Effector memory CD4-positive, alpha-beta T cell (primary cell): ENCODE data around the gene TTC22.

ENCODE experiments used
- DNase-seq, 3 donors: peaks; one replicate each; pipeline ENCODE4 v3.0.0-alpha.2; 2020
- H3K27ac ChIP-seq: 2 replicates; pipeline ENCODE4 v1.7.0; 2013; ENCODE audit warnings: mild to moderate bottlenecking, low read length, moderate library complexity; ENCODE audit not compliant: insufficient read depth, poor library complexity, severe bottlenecking
- H3K27me3 ChIP-seq: replicated peaks from 2 replicates; pipeline ENCODE4 v1.7.0; 2013; ENCODE audit warnings: mild to moderate bottlenecking, low read length; ENCODE audit not compliant: insufficient read depth, control insufficient read depth, poor library complexity, severe bottlenecking
- H3K36me3 ChIP-seq: 2 replicates; pipeline ENCODE4 v1.7.0; 2013; ENCODE audit warnings: mild to moderate bottlenecking, low read length, moderate library complexity; ENCODE audit not compliant: control insufficient read depth, insufficient read depth
- H3K4me1 ChIP-seq: 2 replicates; pipeline ENCODE4 v1.7.0; 2013; ENCODE audit warnings: low read length, mild to moderate bottlenecking; ENCODE audit not compliant: control insufficient read depth, insufficient read depth, poor library complexity, severe bottlenecking
- H3K4me3 ChIP-seq: 2 replicates; pipeline ENCODE4 v1.7.0; 2013; ENCODE audit warnings: low read length, low read depth, mild to moderate bottlenecking; ENCODE audit not compliant: insufficient read depth, poor library complexity, severe bottlenecking
- H3K9me3 ChIP-seq: 2 replicates; pipeline ENCODE4 v1.7.0; 2013; ENCODE audit warnings: mild to moderate bottlenecking, low read length, moderate library complexity; ENCODE audit not compliant: control insufficient read depth

The TTC22 gene

DNA sequence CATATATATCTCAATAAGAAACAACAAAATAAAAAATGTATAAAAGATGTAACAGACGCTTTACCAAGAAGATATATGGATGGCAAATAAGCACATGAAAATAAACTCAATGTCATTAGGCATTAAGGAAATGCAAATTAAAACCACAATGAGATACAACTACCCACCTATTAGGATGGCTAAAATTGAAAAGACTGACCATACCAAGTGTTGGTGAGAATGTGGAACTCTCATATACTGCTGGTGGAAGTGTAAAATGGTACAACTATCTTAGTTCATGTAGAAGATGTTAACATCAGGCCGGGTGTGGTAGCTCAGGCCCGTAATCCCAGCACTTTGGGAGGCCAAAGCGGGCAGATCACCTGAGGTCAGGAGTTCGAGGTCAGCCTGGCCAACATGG lies 42.3 kb upstream of the TTC22 start:
- Histone ChIP-seq H3K4me3 (no peak overlapping the region), H3K9me3 (no peaks in the 10 kb centered on the region), H3K4me1 (no peaks in the 10 kb centered on the region), H3K27ac (no peak overlapping the region), H3K27me3 (no peaks in the 10 kb centered on the region), H3K36me3 (no peaks in the 10 kb centered on the region)
- DNase-seq, result no peak

DNA sequence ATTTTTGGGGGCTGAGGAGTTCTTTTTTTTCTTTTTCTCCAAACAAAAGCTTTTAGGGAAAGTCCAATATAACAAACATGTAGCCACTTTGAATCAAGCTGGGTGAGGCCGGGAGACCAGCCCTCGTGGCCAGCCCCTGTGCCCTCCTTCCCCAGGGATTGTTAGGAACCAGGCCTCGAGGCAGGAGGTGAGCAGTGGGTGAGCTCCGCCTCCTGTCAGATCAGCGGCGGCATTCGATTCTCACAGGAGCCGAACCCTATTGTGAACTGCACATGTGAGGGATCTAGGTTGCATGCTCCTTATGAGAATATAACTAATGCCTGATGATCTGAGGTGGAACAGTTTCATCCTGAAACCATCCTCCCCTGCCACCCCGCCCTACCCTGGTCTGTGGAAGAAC lies 41.8 kb upstream of the TTC22 start:
- no peaks in the 10 kb centered on the region for H3K36me3 ChIP-seq
- H3K27ac ChIP-seq, result no peak overlapping the region
- no peak overlapping the region for H3K4me3 ChIP-seq
- no peaks in the 10 kb centered on the region for H3K4me1 ChIP-seq
- H3K9me3 ChIP-seq, result no peaks in the 10 kb centered on the region
- no peak for DNase-seq
- no peaks in the 10 kb centered on the region for H3K27me3 ChIP-seq

DNA sequence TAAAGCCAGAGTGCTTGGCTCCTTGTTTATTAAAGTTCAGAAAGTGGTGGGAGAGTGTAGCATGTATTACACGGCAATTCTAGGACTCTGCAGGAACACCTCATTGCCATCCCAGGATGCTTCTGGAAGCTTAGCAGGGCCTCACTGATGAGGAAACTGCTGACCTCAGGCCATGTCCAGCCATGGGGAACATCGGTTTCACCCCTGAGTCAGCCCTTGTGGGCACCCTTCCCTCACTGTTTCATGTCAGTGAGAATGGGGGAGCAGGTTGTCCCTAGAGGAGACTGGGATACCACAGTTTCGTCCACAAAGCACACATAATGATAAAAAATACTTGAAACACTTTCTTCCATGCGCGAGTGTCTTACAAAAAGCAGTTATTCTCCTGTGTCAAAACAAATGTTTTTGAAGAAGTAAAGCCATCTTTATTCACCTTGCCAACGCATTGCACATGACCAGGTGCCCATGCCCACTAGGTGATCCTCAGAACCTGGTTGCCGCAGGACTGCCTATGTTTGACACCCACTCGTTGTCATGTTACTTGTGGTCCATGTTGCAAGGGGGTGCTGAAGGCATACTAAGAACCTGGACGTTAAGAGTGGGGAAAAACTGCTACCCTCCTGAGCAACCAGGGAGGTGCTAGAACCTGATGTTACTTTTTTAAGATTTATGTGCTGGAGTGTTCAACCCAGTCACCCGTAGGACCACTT lies 41.2 kb upstream of the TTC22 start:
- H3K27me3 ChIP-seq, result no peaks in the 10 kb centered on the region
- H3K4me1 ChIP-seq, result no peaks in the 10 kb centered on the region
- H3K9me3 ChIP-seq, result no peaks in the 10 kb centered on the region
- H3K4me3 ChIP-seq, result no peak overlapping the region
- no peaks in the 10 kb centered on the region for H3K36me3 ChIP-seq
- H3K27ac ChIP-seq, result no peak overlapping the region
- no peak for DNase-seq

DNA sequence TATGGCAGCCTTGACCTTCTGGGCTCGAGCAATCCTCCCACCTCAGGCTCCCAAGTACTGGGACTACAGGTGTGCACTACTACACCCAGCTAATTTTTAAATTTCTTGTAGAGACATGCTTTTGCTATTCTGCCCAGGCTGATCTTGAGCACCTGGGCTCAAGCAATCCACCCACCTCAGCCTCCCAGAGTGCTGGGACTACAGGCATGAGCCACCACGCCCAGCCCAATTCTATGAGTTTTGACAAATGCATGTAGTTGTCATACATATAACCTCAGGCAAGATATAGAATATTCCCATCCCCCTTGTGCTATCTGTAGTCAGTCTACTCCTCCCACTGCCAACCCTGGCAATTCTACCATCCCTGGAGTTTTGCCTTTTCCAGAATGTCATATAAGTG lies 38.7 kb upstream of the TTC22 start:
- Histone ChIP-seq H3K36me3 (no peaks in the 10 kb centered on the region), H3K27me3 (no peaks in the 10 kb centered on the region), H3K27ac (no peak overlapping the region), H3K4me3 (no peak overlapping the region), H3K9me3 (no peaks in the 10 kb centered on the region), H3K4me1 (no peaks in the 10 kb centered on the region)
- no peak for DNase-seq

DNA sequence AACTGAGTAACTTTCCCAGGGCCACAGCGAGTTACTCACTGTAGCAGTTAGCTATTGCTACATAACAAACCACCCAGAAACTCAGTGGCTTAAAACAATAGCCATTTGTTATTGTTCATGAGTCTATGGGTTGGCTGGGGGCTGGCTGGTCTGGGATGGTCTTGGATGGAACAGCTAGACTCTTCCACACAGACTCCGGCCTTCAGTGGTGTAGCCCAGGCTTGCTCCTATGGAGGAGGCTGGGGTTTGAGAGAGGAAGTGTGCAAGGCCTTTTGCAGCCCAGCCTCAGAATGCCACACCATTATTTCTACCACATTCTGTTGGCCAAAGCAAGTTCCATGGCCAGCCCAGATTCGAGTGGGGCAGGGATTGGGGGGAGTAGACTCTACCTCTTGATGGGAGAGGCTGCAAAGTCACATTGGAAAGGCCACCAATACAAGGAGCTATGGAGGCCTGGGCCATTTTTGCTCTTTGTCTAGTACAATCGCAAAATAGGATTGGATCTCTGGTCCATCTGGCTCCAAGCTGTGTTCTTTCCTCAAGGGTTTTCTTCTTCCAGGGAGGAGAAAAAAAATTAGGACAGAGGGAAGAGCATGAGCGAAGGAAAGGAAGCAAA lies 37.5 kb upstream of the TTC22 start:
- H3K27ac ChIP-seq, result no peak overlapping the region
- DNase-seq, result no peak
- H3K36me3 ChIP-seq, result no peaks in the 10 kb centered on the region
- H3K4me1 ChIP-seq, result no peaks in the 10 kb centered on the region
- no peaks in the 10 kb centered on the region for H3K27me3 ChIP-seq
- H3K4me3 ChIP-seq, result no peak overlapping the region
- no peaks in the 10 kb centered on the region for H3K9me3 ChIP-seq

DNA sequence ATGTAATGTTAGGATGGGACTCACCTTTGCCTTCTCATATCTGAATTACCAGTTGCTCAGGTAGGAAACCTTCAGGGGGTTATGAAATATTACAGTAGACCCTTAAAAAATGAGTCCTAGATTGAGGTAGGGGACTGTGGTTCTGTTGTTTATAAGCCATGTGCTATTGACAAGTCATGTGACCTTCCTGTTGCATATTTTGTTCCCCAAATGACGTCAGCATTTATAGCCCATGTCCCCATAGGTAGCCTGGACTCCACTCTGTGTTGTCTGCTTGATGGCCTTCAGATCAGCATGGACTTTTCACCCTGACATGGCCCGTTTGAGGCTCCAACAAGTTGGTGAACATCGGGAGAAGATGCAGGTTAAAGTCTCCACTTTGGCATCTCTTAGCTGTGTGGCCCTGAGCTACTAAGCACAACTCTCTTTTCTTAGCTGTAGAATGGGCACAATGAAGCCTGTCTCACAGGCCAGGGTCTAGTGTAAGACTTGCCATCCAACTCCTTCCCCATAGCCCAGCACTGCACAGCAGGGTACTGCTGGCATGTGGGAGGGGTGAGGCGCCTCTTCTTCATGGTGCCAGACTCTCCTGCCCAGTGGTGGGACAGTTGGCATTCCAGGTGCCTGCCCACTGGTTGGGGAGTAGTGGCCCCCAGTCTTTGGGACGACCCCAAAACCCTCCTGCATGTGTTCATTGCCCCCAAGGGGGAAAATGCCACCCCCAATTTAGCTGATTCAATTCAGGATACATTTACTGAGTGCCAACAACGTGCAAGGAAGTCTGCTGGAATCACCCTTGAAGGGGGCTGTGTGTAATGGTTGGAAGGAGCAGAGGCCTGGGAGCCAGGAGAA lies 36.1 kb upstream of the TTC22 start:
- DNase-seq, result no peak
- Histone ChIP-seq H3K4me3 (no peak overlapping the region), H3K4me1 (no peaks in the 10 kb centered on the region), H3K27ac (no peak overlapping the region), H3K36me3 (no peaks in the 10 kb centered on the region), H3K27me3 (no peaks in the 10 kb centered on the region), H3K9me3 (no peaks in the 10 kb centered on the region)

DNA sequence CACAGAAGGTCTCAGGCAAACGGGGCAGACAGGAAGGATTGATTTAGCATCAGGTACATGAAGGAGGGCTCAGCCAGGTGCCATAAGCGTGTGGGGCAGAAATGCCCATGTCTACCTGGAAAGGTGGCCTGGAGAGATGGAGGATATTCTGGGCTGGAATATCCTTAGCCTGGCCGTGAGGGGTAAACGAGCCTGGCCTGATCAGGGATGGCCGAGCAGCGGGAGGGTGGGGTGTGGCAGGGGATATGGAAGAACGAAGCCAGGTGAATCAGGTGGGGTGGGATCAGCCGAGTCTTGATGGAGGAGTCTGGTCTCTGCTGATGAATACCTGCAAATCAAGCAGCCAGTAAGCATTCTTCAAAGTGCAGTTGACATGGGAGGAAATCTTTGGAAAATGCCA lies 35.5 kb upstream of the TTC22 start:
- Histone ChIP-seq H3K36me3 (no peaks in the 10 kb centered on the region), H3K27me3 (no peaks in the 10 kb centered on the region), H3K4me1 (no peaks in the 10 kb centered on the region), H3K4me3 (no peak overlapping the region), H3K9me3 (no peaks in the 10 kb centered on the region), H3K27ac (no peak overlapping the region)
- DNase-seq, result no peak

DNA sequence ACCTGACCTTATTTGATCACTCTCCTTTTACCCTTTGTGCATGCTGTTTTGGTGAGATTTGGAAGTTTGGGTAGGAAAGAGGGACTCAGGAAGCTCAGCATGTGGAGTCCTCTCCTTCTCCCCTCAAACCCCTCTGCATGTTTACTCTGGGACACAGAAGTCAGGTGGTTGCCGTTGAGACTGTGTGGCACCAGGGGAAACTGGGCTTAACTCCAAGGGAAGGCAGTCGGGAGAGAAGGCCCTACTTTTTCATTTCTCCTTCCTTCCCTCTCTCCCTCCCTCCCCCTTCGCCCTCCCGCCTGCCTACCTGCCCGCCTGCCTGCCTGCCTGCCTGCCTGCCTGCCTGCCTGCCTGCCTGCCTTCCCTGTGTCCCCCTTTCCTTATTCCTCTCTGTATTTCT lies 34.8 kb upstream of the TTC22 start:
- no peaks in the 10 kb centered on the region for H3K4me1 ChIP-seq
- H3K4me3 ChIP-seq, result no peak overlapping the region
- no peaks in the 10 kb centered on the region for H3K9me3 ChIP-seq
- DNase-seq, result no peak
- no peaks in the 10 kb centered on the region for H3K27me3 ChIP-seq
- H3K36me3 ChIP-seq, result no peaks in the 10 kb centered on the region
- H3K27ac ChIP-seq, result no peak overlapping the region

DNA sequence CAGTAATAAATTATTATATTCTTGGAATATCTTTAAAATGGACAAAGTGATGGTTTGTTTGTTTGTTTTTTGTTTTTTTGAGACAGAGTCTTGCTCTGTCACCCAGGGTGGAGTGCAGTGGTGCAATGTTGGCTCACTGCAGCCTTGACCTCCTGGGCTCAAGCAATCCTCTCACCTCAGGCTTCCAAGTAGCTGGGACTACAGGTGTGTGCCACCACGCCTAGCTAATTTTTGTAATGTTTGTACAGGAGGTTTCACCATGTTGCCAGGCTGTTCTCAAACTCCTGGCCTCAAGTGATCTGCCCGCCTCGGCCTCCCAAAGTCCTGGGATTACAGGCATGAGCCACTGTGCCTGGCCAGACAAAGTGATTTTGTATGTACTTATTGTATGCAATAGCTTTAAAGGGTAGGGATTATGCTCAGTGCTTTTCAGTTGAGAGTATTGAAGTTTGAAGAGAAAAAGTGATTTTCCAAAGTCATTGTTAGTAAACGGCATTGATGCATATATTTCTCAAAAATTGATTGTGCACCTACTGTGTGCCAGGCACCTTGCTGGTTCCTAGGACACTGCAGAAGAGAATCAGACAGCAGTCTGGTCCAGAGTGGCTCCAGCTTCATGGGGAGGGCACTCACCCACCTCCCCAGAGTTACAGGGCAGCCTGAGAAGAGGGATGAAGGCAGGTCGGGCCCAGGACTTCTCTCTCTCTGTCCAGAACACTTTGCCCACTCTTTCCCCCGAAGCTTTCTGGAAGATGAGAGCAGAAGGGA lies 34.2 kb upstream of the TTC22 start:
- H3K9me3 ChIP-seq, result no peaks in the 10 kb centered on the region
- H3K27ac ChIP-seq, result no peak overlapping the region
- DNase-seq, result no peak
- H3K27me3 ChIP-seq, result no peaks in the 10 kb centered on the region
- H3K4me3 ChIP-seq, result no peak overlapping the region
- H3K36me3 ChIP-seq, result no peaks in the 10 kb centered on the region
- no peaks in the 10 kb centered on the region for H3K4me1 ChIP-seq
